Left forelimb (tissue), 1 donor: Measurements from ENCODE around the gene CCDC85C.
"Not testable (repeated sequence)": the region's sequence is repeated elsewhere in the genome, so short reads cannot be mapped to it uniquely, and the experiment has no call there.

Experiments used
- DNase-seq: peaks from one replicate; pipeline ENCODE4 v3.0.0-alpha.2; 2018; ENCODE audit warnings: low spot score

Gene CCDC85C

GRCh38 chr14:99603471-99604277 lies at the start of gene CCDC85C:
Gene CCDC85C (minus strand): TSS chr14:99604207. CDS start chr14:99603959, 248 bp downstream.
- no peak for DNase-seq

GRCh38 chr14:99651953-99652746 lies 48.1 kb upstream of the CCDC85C start:
- DNase-seq, result no peak

- DNase-seq, result no peak
Observed at GRCh38 chr14:99650189-99650588, 46.2 kb upstream of the CCDC85C start.

GRCh38 chr14:99649643-99650042 lies 45.6 kb upstream of the CCDC85C start:
- no peak for DNase-seq

- DNase-seq, result no peak
Observed at GRCh38 chr14:99649219-99649618, 45.2 kb upstream of the CCDC85C start.

- no peak for DNase-seq
Observed at GRCh38 chr14:99648027-99648784, 44.2 kb upstream of the CCDC85C start.

GRCh38 chr14:99647411-99647810 lies 43.4 kb upstream of the CCDC85C start:
- no peak for DNase-seq

- no peak for DNase-seq
Observed at GRCh38 chr14:99645545-99646505, 41.8 kb upstream of the CCDC85C start.

- DNase-seq, result no peak
Observed at GRCh38 chr14:99644723-99645544, 40.9 kb upstream of the CCDC85C start, which contains the start of gene HHIPL1. Gene HHIPL1 (plus strand): TSS chr14:99645129. CDS start chr14:99645208, 79 bp downstream.

GRCh38 chr14:99644035-99644587 lies 40.1 kb upstream of the CCDC85C start:
- no peak for DNase-seq

GRCh38 chr14:99643343-99643742 lies 39.3 kb upstream of the CCDC85C start:
- no peak for DNase-seq

- not testable (repeated sequence) for DNase-seq
Observed at GRCh38 chr14:99642771-99643170, 38.8 kb upstream of the CCDC85C start.

- DNase-seq, result no peak
Observed at GRCh38 chr14:99637624-99638023, 33.6 kb upstream of the CCDC85C start.

GRCh38 chr14:99636487-99636886 lies 32.5 kb upstream of the CCDC85C start:
- DNase-seq, result no peak

- DNase-seq, result no peak
Observed at GRCh38 chr14:99635116-99635515, 31.1 kb upstream of the CCDC85C start.

- DNase-seq, result no peak
Observed at GRCh38 chr14:99634443-99634842, 30.4 kb upstream of the CCDC85C start.

GRCh38 chr14:99633918-99634317 lies 29.9 kb upstream of the CCDC85C start:
- DNase-seq, result no peak

GRCh38 chr14:99633141-99633540 lies 29.1 kb upstream of the CCDC85C start:
- DNase-seq, result no peak

- DNase-seq, result no peak
Observed at GRCh38 chr14:99632410-99633035, 28.5 kb upstream of the CCDC85C start.
